Kidney (tissue), 14 donors: Measurements from ENCODE around the gene ANKZF1. TPM values are rescaled to one million over a fixed set of nuclear protein-coding genes. Genes with fewer than 3 reads are reported as not detected.

ENCODE experiments used
- DNase-seq, 5 donors: peaks; one replicate each; pipeline ENCODE4 v3.0.0-alpha.2; 2013 to 2020
- FAIRE-seq: peaks from 2 replicates; lab custom pipeline; 2012; peaks lifted over from hg19 to GRCh38; lab: Jason Lieb, UNC
- H3K27ac ChIP-seq, 2 donors: one replicate each; pipeline ENCODE4 v1.7.0; 2013; ENCODE audit warnings: low read depth in 2 of 2, low read length in 2 of 2, inconsistent platforms in 1 of 2
- H3K27me3 ChIP-seq: one replicate; pipeline ENCODE4 v1.7.1; 2013; ENCODE audit warnings: low read length, inconsistent platforms; ENCODE audit not compliant: control insufficient read depth, insufficient read depth
- H3K36me3 ChIP-seq, 3 donors: one replicate each; pipeline versions ENCODE4 v1.7.0 to v1.7.1; 2013; ENCODE audit warnings: low read length in 3 of 3, control low read depth in 1 of 3, inconsistent platforms in 1 of 3; ENCODE audit not compliant: insufficient read depth in 3 of 3, control insufficient read depth in 2 of 3
- H3K4me1 ChIP-seq, 3 donors: one replicate each; pipeline versions ENCODE4 v1.7.0 to v1.7.1; 2013; ENCODE audit warnings: low read length in 3 of 3, inconsistent platforms in 1 of 3, low read depth in 1 of 3; ENCODE audit not compliant: control insufficient read depth in 2 of 3, insufficient read depth in 2 of 3
- H3K4me3 ChIP-seq, 3 donors: one replicate each; pipeline versions ENCODE4 v1.7.0 to v1.8.1; 2013; ENCODE audit warnings: low read length in 3 of 3, control low read depth in 1 of 3, inconsistent platforms in 1 of 3
- H3K9ac ChIP-seq, 3 donors: one replicate each; pipeline versions ENCODE4 v1.7.0 to v1.7.1; 2013; ENCODE audit warnings: low read length in 3 of 3, control low read depth in 1 of 3, inconsistent platforms in 1 of 3
- H3K9me3 ChIP-seq, 3 donors: one replicate each; pipeline versions ENCODE4 v1.7.0 to v1.7.1; 2013; ENCODE audit warnings: low read length in 3 of 3, control low read depth in 1 of 3, inconsistent platforms in 1 of 3; ENCODE audit not compliant: control insufficient read depth in 2 of 3, insufficient read depth in 1 of 3
- intact Hi-C: fragments of 100-400 bp; cut with DNase I; formaldehyde crosslinking; loops from one replicate; pipeline ENCODE4 v1.11.1; 2022
- polyA plus RNA-seq: library from polyadenylated mRNA; stranded (reverse); fragments of 350-450 nt; fragmentation: Illumina TruSeq; extraction: RNeasy Lipid Tissue Mini Kit (QIAGEN cat#74804); gene quantifications from one replicate; pipeline ENCODE4 v1.2.3, GENCODE V29; 2014; ENCODE audit warnings: low read depth, low replicate concordance; ENCODE audit not compliant: insufficient read depth
- total RNA-seq: library from RNA; stranded (reverse); fragmentation: NEBNext Ultra II Directional; extraction: Animal tissue kit (Norgen Biotek cat#: 25700); gene quantifications from one replicate; pipeline ENCODE4 v1.2.1, GENCODE V29; 2021
- TF ChIP-seq, protein P1 (sequence below): IDR thresholded peaks from 3 replicates; pipeline ENCODE4 v1.5.1; 2012; ENCODE audit warnings: mild to moderate bottlenecking, moderate library complexity, borderline replicate concordance; ENCODE audit not compliant: insufficient read depth; ENCODE audit errors: extremely low read depth
- donor health status: control.
- donor health status: control.
- donor health status: control.
- donor health status: control.
- donor health status: control.
- donor health status: DM: yes; HTN: yes; CAD: no.
- donor health status: Normal renal cell carcinoma (clear cell type).

ANKZF1 gene
- total and polyA plus RNA-seq, 2 donors from 2014 or later: 26.6 to 48.9 TPM

DNA sequence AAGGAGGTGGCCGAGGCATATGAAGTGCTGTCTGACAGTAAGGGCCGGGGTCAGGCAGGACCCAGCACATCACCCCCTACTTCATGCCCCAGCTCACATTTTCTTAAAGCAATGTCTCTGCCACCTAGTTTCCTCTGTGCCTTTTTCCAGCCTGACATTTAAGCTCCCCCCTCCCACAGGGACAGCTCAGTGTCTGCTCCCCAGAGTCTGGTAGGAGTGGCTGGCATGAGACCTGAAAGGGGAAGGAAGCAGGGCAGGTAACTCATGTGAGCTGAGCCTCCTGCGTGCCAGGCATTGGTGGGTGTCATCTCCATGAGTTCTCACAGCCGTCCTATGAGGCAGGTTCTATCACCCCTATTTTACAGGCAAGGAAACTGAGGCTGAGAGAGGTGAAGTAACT is 51.0 kb downstream of the ANKZF1 start:
- no peak overlapping the region for H3K9ac ChIP-seq
- TF ChIP-seq, protein P1, sequence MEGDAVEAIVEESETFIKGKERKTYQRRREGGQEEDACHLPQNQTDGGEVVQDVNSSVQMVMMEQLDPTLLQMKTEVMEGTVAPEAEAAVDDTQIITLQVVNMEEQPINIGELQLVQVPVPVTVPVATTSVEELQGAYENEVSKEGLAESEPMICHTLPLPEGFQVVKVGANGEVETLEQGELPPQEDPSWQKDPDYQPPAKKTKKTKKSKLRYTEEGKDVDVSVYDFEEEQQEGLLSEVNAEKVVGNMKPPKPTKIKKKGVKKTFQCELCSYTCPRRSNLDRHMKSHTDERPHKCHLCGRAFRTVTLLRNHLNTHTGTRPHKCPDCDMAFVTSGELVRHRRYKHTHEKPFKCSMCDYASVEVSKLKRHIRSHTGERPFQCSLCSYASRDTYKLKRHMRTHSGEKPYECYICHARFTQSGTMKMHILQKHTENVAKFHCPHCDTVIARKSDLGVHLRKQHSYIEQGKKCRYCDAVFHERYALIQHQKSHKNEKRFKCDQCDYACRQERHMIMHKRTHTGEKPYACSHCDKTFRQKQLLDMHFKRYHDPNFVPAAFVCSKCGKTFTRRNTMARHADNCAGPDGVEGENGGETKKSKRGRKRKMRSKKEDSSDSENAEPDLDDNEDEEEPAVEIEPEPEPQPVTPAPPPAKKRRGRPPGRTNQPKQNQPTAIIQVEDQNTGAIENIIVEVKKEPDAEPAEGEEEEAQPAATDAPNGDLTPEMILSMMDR: no peak
- FAIRE-seq: no peak

DNA sequence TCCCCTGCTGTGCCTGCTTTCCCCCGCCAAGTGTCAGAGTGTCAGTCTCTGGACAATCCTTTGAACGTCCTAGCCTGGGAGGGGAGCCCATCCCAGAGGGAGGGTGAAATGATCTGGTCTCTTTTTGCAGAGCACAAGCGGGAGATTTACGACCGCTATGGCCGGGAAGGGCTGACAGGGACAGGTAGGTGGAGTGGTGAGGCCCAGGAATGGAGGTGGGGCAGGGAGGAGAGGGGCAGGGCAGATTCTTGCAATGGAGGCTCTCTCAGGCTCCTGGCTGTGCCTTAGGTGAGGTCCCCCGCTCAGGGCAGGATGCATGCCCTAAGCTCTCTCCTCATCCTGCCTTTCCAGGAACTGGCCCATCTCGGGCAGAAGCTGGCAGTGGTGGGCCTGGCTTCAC is 52.0 kb downstream of the ANKZF1 start:
- intact Hi-C loops: loop anchor here (10.0 kb wide), 1 partner anchor 117 kb away; the partner anchor contains the start of gene NHEJ1
- Histone ChIP-seq H3K9ac (no peak overlapping the region), H3K27me3 (no peaks in the 10 kb centered on the region), H3K9me3 (no peaks in the 10 kb centered on the region), H3K4me1 (peaks cover 8 to 24% (median 16%) of the 10 kb centered on the region in 3 donors), H3K4me3 (no peak overlapping the region), H3K27ac (no peak overlapping the region), H3K36me3 (peaks cover 0 to 15% (median 9%) of the 10 kb centered on the region in 3 donors)
- FAIRE-seq (no peak), DNase-seq (no peak)
- TF ChIP-seq, protein P1: no peak

More for the DNA sequence above, 51.0 kb downstream of the ANKZF1 start:
- intact Hi-C loops: loop anchor here (10.0 kb wide), 1 partner anchor 116 kb away; the partner anchor contains the start of gene NHEJ1
- H3K36me3 ChIP-seq: peaks cover 0 to 15% (median 9%) of the 10 kb centered on the region in 3 donors
- H3K4me1 ChIP-seq: peaks cover 8 to 21% (median 16%) of the 10 kb centered on the region in 3 donors
- H3K4me3 ChIP-seq: no peak overlapping the region
- no peak overlapping the region for H3K27ac ChIP-seq
- DNase-seq: no peak
- no peaks in the 10 kb centered on the region for H3K27me3 ChIP-seq
- no peaks in the 10 kb centered on the region for H3K9me3 ChIP-seq

DNA sequence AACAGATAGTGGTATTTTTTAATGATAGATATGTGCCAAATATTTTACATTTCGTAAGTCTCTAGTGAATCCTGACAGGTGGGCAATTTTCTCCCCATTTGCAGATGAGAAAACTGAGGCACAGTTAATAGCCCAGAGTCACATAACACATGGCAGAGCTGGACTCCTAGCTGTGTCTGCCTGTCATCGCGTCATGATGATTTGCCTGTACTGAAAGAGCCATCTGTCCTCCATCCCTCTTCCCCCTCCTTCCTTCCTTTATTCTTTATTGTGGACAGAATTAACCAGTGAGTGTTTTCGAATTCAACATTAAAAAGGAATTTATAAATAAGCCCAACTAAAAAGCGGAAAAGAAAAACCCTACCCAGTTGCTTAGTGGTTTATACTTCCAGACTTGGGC is 52.8 kb downstream of the ANKZF1 start:
- Histone ChIP-seq H3K36me3 (peaks cover 0 to 15% (median 9%) of the 10 kb centered on the region in 3 donors), H3K4me1 (peaks cover 8 to 24% (median 16%) of the 10 kb centered on the region in 3 donors), H3K9me3 (no peaks in the 10 kb centered on the region), H3K27ac (no peak overlapping the region), H3K4me3 (no peak overlapping the region), H3K9ac (no peak overlapping the region), H3K27me3 (no peaks in the 10 kb centered on the region)
- TF ChIP-seq, protein P1: no peak
- DNase-seq (no peak), FAIRE-seq (no peak)
- intact Hi-C loops: loop anchor here (10.0 kb wide), 1 partner anchor 118 kb away; the partner anchor contains the start of gene NHEJ1
